Gastrocnemius medialis (tissue), 4 donors: Measurements from ENCODE around the gene C13orf46. TPM values are rescaled to one million over a fixed set of nuclear protein-coding genes. Genes with fewer than 3 reads are reported as not detected.
"Not testable (repeated sequence)": the region's sequence is repeated elsewhere in the genome, so short reads cannot be mapped to it uniquely, and the experiment has no call there.

Experiments used
- ATAC-seq, 2 donors: fragments of 150-250 bp; one replicate each; pipeline ENCODE4 v1.9.1; 2016
- DNase-seq, 2 donors: peaks; one replicate each; pipeline ENCODE4 v3.0.0-alpha.2; 2019
- H3K27ac ChIP-seq, 4 donors: fragments of 200-600 bp; sonication (generic); 1 replicate in 1 of 4; 2 replicates in 3 of 4; pipeline ENCODE4 v1.5.1; 2016 to 2018; ENCODE audit warnings: mild to moderate bottlenecking in 2 of 4, moderate library complexity in 1 of 4
- H3K27me3 ChIP-seq, 3 donors: fragments of 200-600 bp; sonication (generic) in 2 of 3; 1 replicate in 1 of 3; 2 replicates in 2 of 3; pipeline versions ENCODE4 v1.5.1 to v1.6.0; 2016 to 2019; ENCODE audit warnings: mild to moderate bottlenecking in 1 of 3, moderate library complexity in 1 of 3
- H3K36me3 ChIP-seq, 2 donors: fragments of 200-600 bp; sonication (generic) in 1 of 2; one replicate each; pipeline ENCODE4 v1.5.1; 2017 to 2018
- H3K4me1 ChIP-seq, 2 donors: fragments of 200-600 bp; sonication (generic) in 1 of 2; one replicate each; pipeline ENCODE4 v1.5.1; 2016 to 2017; ENCODE audit warnings: mild to moderate bottlenecking in 2 of 2
- H3K4me3 ChIP-seq, 4 donors: fragments of 200-600 bp; sonication (generic) in 3 of 4; 1 replicate in 1 of 4; 2 replicates in 3 of 4; pipeline ENCODE4 v1.5.1; 2016 to 2019; ENCODE audit warnings: mild to moderate bottlenecking in 2 of 4
- H3K9me3 ChIP-seq, 3 donors: fragments of 200-600 bp; sonication (generic) in 2 of 3; 1 replicate in 1 of 3; 2 replicates in 2 of 3; pipeline ENCODE4 v1.5.1; 2016 to 2019
- CTCF ChIP-seq, 5 experiments: fragments of 450-650 bp in 3 of 5; fragments of 200-600 bp in 2 of 5; sonication (generic) in 2 of 5; IDR thresholded peaks in 4 of 5; conservative IDR thresholded peaks in 1 of 5; 1 replicate in 4 of 5; 2 replicates in 1 of 5; pipeline ENCODE4 v1.5.1; 2016 to 2019; ENCODE audit warnings: antibody characterized with exemption in 5 of 5, mild to moderate bottlenecking in 3 of 5, moderate library complexity in 3 of 5
- POLR2A ChIP-seq, 2 donors: fragments of 450-650 bp; IDR thresholded peaks; one replicate each; pipeline ENCODE4 v1.6.1; 2017; ENCODE audit warnings: antibody characterized with exemption in 2 of 2, mild to moderate bottlenecking in 2 of 2, moderate library complexity in 2 of 2
- in situ Hi-C, 4 donors: fragments of 200-750 bp; cut with MboI; loops; one replicate each; pipeline versions ENCODE4 v1.15.0 to v1.8.0; 2017; ENCODE audit warnings: low sequenced_read_pairs in 4 of 4
- intact Hi-C: fragments of 100-400 bp; cut with DNase I; formaldehyde crosslinking; loops from one replicate; pipeline ENCODE4 v1.15.1; 2023; ENCODE audit warnings: low total_unique reads
- total RNA-seq, 4 donors: library from RNA; depleted of rRNA; stranded (reverse); fragments of >200 nt; gene quantifications; one replicate each; pipeline versions ENCODE4 v1.1.0 to v1.2.3, GENCODE V29; 2016

Gene C13orf46
- total RNA-seq, 4 donors from 2014 or later = 0.10 to 0.69 (median 0.15) TPM; not detected in 1

- no peak overlapping the region for H3K4me3 ChIP-seq
- no peak overlapping the region for H3K27ac ChIP-seq
- no peaks in the 10 kb centered on the region for H3K9me3 ChIP-seq
- TF ChIP-seq POLR2A (IDR thresholded peaks at IDR 0.05) = no peak
- no peak for TF ChIP-seq CTCF (IDR thresholded peaks at IDR 0.05 in 4 of 5, conservative IDR thresholded peaks at IDR 0.05 in 1 of 5)
- in situ Hi-C loops (no loop called here), intact Hi-C loops (no loop called here)
- H3K27me3 ChIP-seq = no peaks in the 10 kb centered on the region
- no peaks in the 10 kb centered on the region for H3K4me1 ChIP-seq
- DNase-seq (no peak), ATAC-seq (no peak)
- peaks cover 0 to 67% of the 10 kb centered on the region in 2 donors for H3K36me3 ChIP-seq
Measured at GRCh38 chr13:114020750-114021463, 47.0 kb upstream of the C13orf46 start.

- H3K9me3 ChIP-seq, in situ Hi-C loops, ATAC-seq, H3K4me3 ChIP-seq, H3K4me1 ChIP-seq, DNase-seq, H3K27ac ChIP-seq, H3K27me3 ChIP-seq, intact Hi-C loops: not testable (repeated sequence)
- H3K36me3 ChIP-seq = peaks cover 0 to 75% of the 10 kb centered on the region in 2 donors
Measured at GRCh38 chr13:114020134-114020533, 46.3 kb upstream of the C13orf46 start.

GRCh38 chr13:114019367-114019766, 45.5 kb upstream of the C13orf46 start:
- in situ Hi-C loops = no loop called here
- TF ChIP-seq POLR2A (IDR thresholded peaks at IDR 0.05) (no peak), CTCF (IDR thresholded peaks at IDR 0.05 in 4 of 5, conservative IDR thresholded peaks at IDR 0.05 in 1 of 5) (no peak)
- no peaks in the 10 kb centered on the region for H3K4me1 ChIP-seq
- no peak for ATAC-seq
- H3K4me3 ChIP-seq = no peak overlapping the region
- intact Hi-C loops = no loop called here
- DNase-seq = no peak
- H3K9me3 ChIP-seq = no peaks in the 10 kb centered on the region
- peaks cover 0 to 82% of the 10 kb centered on the region in 2 donors for H3K36me3 ChIP-seq
- H3K27ac ChIP-seq = no peak overlapping the region
- no peaks in the 10 kb centered on the region for H3K27me3 ChIP-seq

GRCh38 chr13:114018461-114019055, 44.7 kb upstream of the C13orf46 start:
- Histone ChIP-seq H3K9me3 (no peaks in the 10 kb centered on the region), H3K4me1 (no peaks in the 10 kb centered on the region), H3K27me3 (no peaks in the 10 kb centered on the region), H3K27ac (no peak overlapping the region), H3K36me3 (peaks cover 0 to 78% of the 10 kb centered on the region in 2 donors), H3K4me3 (no peak overlapping the region)
- ATAC-seq (no peak), DNase-seq (no peak)
- intact Hi-C loops (no loop called here), in situ Hi-C loops (no loop called here)
- TF ChIP-seq POLR2A (IDR thresholded peaks at IDR 0.05) (no peak), CTCF (IDR thresholded peaks at IDR 0.05 in 4 of 5, conservative IDR thresholded peaks at IDR 0.05 in 1 of 5) (no peak)

GRCh38 chr13:114017966-114018365, 44.1 kb upstream of the C13orf46 start:
- Histone ChIP-seq H3K36me3 (peaks cover 0 to 77% of the 10 kb centered on the region in 2 donors), H3K4me3 (no peak overlapping the region), H3K4me1 (no peaks in the 10 kb centered on the region), H3K9me3 (no peaks in the 10 kb centered on the region), H3K27ac (no peak overlapping the region), H3K27me3 (no peaks in the 10 kb centered on the region)
- intact Hi-C loops = no loop called here
- DNase-seq (no peak), ATAC-seq (no peak)
- TF ChIP-seq CTCF (IDR thresholded peaks at IDR 0.05 in 4 of 5, conservative IDR thresholded peaks at IDR 0.05 in 1 of 5) (no peak), POLR2A (IDR thresholded peaks at IDR 0.05) (no peak)
- in situ Hi-C loops = no loop called here
